HEK293 (cell line): ENCODE data around the gene UQCR11.

Source experiments
- MZF1 ChIP-seq: fragments of 450-650 bp; formaldehyde crosslinking; IDR thresholded peaks from 2 replicates; pipeline ENCODE4 v1.5.1; 2017; ENCODE audit warnings: missing biosample characterization, missing genetic modification characterization, borderline replicate concordance
- ZNF114 ChIP-seq: fragments of 450-650 bp; formaldehyde crosslinking; IDR thresholded peaks from 2 replicates; pipeline ENCODE4 v1.5.0; 2017; ENCODE audit warnings: missing biosample characterization, missing genetic modification characterization
- ZNF140 ChIP-seq: fragments of 450-650 bp; formaldehyde crosslinking; IDR thresholded peaks from 2 replicates; pipeline ENCODE4 v1.5.1; 2016; ENCODE audit warnings: missing biosample characterization, missing genetic modification characterization
- ZNF341 ChIP-seq: fragments of 450-650 bp; formaldehyde crosslinking; IDR thresholded peaks from 2 replicates; pipeline ENCODE4; 2016; ENCODE audit warnings: low read depth, missing biosample characterization, missing genetic modification characterization
- ZSCAN23 ChIP-seq: fragments of 450-650 bp; formaldehyde crosslinking; IDR thresholded peaks from 2 replicates; pipeline ENCODE4 v1.5.1; 2016; ENCODE audit warnings: missing biosample characterization, missing genetic modification characterization
- TF ChIP-seq, protein P1 (sequence below): fragments of 450-650 bp; formaldehyde crosslinking; IDR thresholded peaks from 2 replicates; pipeline ENCODE4 v1.5.1; 2016; ENCODE audit warnings: missing biosample characterization, missing genetic modification characterization

DNA sequence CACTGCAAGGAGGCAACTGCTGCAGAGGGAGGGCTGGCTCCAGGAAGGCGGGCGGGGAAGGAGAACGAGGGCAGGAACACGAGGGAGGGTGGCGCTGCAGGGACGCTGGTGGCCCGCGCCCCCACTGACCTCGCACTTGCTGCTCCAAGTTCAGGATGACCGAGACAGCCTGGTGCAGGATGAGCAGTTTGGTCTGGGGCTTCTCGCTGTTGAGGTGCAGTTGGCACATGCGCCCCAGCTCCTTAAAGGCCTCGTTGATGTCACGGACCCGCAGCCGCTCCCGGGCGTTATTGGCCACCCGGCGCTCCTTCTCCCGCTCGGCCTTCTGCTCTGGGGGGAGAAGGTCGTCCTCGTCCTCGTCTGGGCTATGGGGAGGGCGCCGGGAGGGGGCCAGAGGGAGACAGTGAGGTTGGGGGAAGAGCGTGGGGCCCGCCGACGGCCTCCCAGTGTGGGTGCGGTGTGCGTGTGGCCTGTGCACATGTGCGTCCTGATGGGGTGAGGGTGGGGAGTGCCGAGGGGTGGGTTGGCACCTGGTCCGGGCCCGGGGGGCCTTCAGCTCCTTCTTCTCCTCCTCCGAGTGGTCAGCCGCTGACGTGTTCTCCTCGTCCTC, 10.0 kb upstream of the UQCR11 start:
- TF ChIP-seq, protein P1, sequence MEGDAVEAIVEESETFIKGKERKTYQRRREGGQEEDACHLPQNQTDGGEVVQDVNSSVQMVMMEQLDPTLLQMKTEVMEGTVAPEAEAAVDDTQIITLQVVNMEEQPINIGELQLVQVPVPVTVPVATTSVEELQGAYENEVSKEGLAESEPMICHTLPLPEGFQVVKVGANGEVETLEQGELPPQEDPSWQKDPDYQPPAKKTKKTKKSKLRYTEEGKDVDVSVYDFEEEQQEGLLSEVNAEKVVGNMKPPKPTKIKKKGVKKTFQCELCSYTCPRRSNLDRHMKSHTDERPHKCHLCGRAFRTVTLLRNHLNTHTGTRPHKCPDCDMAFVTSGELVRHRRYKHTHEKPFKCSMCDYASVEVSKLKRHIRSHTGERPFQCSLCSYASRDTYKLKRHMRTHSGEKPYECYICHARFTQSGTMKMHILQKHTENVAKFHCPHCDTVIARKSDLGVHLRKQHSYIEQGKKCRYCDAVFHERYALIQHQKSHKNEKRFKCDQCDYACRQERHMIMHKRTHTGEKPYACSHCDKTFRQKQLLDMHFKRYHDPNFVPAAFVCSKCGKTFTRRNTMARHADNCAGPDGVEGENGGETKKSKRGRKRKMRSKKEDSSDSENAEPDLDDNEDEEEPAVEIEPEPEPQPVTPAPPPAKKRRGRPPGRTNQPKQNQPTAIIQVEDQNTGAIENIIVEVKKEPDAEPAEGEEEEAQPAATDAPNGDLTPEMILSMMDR, result no peak
- TF ChIP-seq ZNF140 (tag by site-specific recombination), result no peak
- no peak for TF ChIP-seq MZF1
- no peak for TF ChIP-seq ZNF341 (tag by site-specific recombination)
- TF ChIP-seq ZSCAN23, result no peak
- TF ChIP-seq ZNF114, result no peak
